SK-MEL-5 (cell line): Measurements from ENCODE around the gene ITGAD. TPM values are rescaled to one million over a fixed set of nuclear protein-coding genes. Genes with fewer than 3 reads are reported as not detected.
A peak's percentile ranks its signal among the peaks of the same experiment; 100 is the strongest.

Source experiments
- DNase-seq: peaks from one replicate; pipeline ENCODE4 v3.0.0-alpha.2; 2016; ENCODE audit warnings: low read depth, low spot score
- in situ Hi-C: cut with HindIII; loops from 2 replicates; pipeline ENCODE4 v1.10.0; 2016; ENCODE audit warnings: low sequenced_read_pairs, high pct_unique_total_duplicates, low pct_unique_long_range_greater_than_20kb
- total RNA-seq: library from RNA; depleted of rRNA; stranded (reverse); fragments of >200 nt; shearing (Covaris generic); gene quantifications from 2 replicates; pipeline ENCODE4 v1.2.3, GENCODE V29; 2014

The ITGAD gene
- total RNA-seq, 1 experiment from 2014 or later = 0.13 TPM

GRCh38 chr16:31362476-31363405, 30.4 kb upstream of the ITGAD start:
- in situ Hi-C loops = no loop called here
- no peak for DNase-seq

- no peak for DNase-seq
- in situ Hi-C loops = no loop called here
Measured at GRCh38 chr16:31363721-31364120, 29.4 kb upstream of the ITGAD start.

- DNase-seq = no peak
- in situ Hi-C loops = no loop called here
Measured at GRCh38 chr16:31364421-31364820, 28.7 kb upstream of the ITGAD start.

GRCh38 chr16:31365131-31365865, 27.8 kb upstream of the ITGAD start:
- in situ Hi-C loops = no loop called here
- no peak for DNase-seq

- no peak for DNase-seq
- in situ Hi-C loops = no loop called here
Measured at GRCh38 chr16:31367853-31368252, 25.3 kb upstream of the ITGAD start.

GRCh38 chr16:31371008-31371407, 22.1 kb upstream of the ITGAD start:
- DNase-seq = no peak
- in situ Hi-C loops = no loop called here

GRCh38 chr16:31371619-31372484, 21.3 kb upstream of the ITGAD start:
- in situ Hi-C loops = no loop called here
- no peak for DNase-seq

GRCh38 chr16:31373235-31373634, 19.9 kb upstream of the ITGAD start:
- in situ Hi-C loops = no loop called here
- DNase-seq = no peak

- in situ Hi-C loops = no loop called here
- no peak for DNase-seq
Measured at GRCh38 chr16:31375231-31375630, 17.9 kb upstream of the ITGAD start.

- in situ Hi-C loops = no loop called here
- DNase-seq = no peak
Measured at GRCh38 chr16:31376705-31377104, 16.4 kb upstream of the ITGAD start.

- in situ Hi-C loops = no loop called here
- DNase-seq = no peak
Measured at GRCh38 chr16:31377210-31377903, 15.8 kb upstream of the ITGAD start.

- DNase-seq = no peak
- in situ Hi-C loops = no loop called here
Measured at GRCh38 chr16:31380201-31380600, 12.9 kb upstream of the ITGAD start.

- in situ Hi-C loops = no loop called here
- DNase-seq = peak; percentile 70
Measured at GRCh38 chr16:31382485-31383161, 10.5 kb upstream of the ITGAD start.

GRCh38 chr16:31385680-31386079, 7.5 kb upstream of the ITGAD start:
- DNase-seq = no peak
- in situ Hi-C loops = no loop called here

GRCh38 chr16:31386157-31386984, 6.8 kb upstream of the ITGAD start:
- peak; percentile 54 for DNase-seq
- in situ Hi-C loops = no loop called here

- in situ Hi-C loops = no loop called here
- DNase-seq = no peak
Measured at GRCh38 chr16:31388535-31388934, 4.6 kb upstream of the ITGAD start.
